Nucleus accumbens (tissue), 56 donors: ENCODE measurements around the gene POU3F1.

ENCODE experiments used
- DNase-seq, 56 donors: peaks; one replicate each; lab custom pipeline; 2025; lab: John Stamatoyannopoulos, UW

The POU3F1 gene

DNA sequence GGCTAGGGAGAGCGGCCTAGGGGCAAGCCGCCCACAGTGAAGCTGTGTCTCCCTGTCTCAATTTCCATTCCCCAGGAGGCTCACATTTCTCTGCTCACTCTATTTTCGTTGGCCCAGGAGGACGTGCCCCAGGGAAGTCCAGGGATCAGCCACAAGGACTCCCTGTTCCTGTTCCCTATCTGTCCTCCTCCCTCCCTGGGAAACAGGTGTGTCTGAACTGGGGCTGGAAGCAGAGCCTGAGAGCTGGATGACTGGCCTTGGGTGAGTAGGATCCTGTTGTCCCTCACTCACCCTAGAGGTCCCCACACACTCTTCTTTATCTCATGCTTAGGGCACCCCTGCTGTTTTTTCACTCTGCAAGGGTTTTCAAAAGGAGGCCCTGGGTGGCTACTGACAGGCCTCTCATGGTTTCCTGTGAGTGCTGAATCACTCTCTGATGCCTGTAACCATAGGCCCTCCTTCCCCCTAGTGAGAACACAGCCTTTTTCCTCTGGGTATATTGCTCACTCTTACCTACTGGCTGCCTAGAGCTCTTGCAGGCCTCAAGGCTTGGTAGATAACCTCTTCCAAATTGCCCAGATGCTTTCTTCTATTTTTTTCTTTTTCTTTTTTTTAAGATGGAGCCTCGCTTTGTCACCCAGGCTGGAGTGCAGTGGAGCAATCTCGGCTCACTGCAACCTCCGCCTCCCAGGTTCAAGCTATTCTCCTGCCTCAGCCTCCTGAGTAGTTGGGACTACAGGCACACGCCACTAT lies 37.3 kb downstream of the POU3F1 start:
- DNase-seq = no peak

DNA sequence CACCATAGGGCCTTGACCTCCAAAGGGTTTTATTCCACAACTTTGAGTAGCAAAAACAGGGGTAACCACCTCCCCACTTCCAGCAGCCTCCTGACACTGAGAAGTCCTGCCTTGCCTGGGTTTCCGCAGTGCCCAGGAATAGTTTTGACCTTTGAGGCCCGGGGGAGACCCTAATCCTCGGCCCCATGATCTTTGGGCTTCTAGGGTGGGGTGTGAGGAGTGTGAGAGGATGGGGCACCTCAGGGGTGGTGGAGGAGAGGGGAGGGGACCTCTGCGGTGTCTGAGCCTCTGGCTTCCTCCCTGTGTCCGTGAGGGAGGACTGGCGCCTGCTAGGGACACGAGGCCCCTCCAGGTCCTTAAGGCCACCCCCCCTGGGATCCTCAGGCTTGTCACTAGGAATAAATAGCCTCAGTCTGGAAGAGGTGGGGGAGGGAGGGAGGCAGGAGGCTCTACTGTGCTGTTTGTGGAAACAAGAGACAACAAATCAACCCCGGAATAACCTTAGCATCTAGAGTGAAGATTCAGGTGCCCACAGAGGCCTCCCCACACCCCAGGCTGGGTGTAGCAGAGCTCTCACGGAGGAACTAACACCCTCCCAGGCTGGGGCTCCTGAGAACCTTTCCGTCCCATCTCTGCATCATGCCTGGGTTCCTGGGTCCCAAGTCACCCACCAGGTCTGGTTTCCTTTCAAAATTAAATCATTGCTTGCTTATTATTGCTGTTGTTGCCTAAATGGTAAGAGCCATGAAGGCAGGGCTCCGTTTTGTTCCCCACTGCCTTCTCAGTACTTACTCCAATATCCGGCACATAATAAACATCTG lies 40.4 kb downstream of the POU3F1 start:
- DNase-seq = no peak

DNA sequence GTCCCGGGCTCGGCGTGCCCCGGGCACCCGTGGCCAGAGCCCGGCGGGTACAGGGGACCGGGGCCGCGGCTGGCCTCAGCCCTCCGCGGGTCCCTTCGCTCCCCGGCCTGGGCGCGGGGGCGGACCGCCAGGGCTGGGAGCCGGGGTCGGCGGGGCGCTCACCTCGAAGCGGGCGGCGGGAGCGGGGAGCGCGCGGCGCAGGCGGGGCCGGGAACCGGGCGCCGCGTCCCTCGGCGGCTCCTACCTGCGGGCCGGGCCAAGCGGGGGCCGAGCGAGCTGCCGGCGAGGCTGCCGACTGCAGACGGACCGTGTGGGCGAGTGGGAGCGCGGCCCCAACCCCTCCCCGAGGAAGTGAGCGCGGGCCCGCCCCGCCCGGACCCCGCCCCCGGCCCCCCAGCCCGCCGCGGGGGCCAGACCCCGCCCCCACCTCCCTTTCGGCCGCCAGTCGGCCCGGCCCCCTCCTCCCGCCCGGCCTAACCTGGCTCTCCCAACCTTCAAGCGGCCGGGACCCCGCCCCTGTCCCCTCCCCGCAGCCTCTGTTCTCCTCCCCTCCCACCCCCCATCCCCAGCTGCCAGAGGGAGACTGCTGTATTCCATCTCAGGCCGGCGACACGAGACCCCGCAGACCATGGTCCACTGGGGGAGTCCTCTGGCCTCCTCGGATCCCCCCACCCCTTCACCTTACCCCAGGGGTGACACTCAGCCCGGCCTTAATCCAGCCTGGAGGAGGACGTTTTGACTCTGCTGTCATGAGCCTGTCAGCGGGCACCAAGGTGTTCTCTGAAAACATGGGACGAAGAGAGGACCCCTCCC lies 41.2 kb downstream of the POU3F1 start, which contains the start of gene FHL3:
FHL3 (minus strand) TSS at position 320 of the 813 bp plus-strand sequence. CDS start 6,102 bp downstream, outside the sequence.
- peak in 6 of 56 donors; percentile 13 to 42 (median 20) for DNase-seq

DNA sequence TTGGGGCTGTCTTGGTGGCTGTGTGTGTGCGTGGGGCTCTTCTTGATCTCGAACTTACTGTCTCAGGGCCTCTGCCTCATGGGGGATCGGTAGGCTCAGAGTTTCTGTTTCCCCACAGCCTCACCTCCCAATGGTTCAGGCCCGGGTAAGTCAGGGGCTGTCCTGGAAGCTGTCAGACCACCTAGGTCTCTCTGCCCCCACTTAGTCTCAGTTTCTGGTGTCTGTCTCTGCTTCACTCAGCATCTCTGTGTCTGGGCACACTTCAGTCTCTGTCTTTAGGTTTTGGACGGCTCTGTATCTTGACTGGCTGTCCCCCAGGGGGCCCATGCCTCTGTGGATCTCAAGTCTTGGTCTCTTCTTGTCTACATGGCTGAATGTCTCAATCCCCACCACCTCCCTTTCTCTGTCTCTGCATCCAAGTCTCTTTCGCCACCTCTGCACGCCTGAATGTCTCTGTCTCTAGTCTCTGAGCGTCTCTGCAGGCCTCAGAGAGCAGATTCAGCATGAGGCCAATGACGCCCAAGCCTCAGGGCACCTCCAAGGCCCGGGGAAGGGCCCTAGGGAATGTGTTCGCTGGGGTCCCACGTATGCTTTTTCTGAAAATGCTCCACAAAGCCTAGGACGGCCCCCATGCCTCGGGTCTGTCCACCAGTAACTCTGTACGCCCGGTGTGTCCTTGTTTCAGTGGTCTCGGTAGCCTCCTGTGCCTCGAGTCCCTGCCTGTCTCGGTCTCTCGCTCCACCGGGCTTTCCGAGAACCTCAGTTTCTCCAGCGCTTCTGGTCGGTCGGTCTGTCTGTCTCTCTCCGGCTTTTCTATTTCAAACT lies 42.1 kb downstream of the POU3F1 start:
- no peak for DNase-seq

DNA sequence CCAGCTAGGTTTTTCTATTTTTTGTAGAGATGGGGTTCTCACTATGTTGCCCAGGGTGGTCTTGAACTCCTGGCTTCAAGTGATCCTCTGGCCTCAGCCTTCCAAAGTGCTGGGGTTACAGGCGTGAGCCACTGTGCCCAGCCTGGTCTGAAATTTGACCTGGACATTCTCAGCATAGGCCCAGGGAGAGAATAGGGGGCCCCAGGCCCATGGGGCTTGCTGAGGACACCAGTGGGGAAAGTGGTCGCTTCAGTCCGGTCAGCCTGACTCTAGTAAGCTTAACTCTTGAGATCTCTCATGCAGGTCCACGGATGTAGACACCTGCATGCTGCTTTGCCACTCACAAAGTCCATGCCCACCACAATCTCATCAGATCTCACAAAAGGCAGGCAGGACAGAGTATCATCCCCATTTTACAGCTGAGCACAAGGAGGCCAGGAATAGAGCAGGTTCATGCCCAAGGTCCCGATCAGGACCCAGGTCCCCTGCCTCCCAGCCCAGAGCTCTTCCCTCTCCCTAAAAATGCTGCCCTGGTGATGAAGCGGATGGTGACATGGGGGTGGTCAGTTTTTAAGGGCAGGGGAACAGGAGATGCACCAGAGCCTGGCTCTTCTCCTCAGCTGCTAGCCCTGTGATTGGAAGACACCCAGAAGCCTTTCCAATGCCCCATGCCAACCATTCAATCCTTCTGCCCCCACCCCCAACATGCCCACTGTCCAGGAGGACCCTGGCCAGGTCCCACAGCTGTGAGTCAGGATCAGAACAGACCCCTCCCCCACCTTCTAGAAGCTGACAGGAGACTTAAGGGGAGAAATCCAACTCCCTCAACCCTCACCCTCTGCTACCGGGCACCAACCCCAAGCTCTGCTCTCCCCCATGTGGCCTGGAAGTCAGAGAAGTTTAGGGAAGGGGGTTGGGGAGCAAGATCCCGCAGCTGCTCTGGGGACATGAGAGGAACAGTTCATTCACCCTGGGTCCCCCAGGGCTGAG lies 43.0 kb downstream of the POU3F1 start:
- DNase-seq = peak in 9 of 56 donors; percentile 23 to 54 (median 28)

DNA sequence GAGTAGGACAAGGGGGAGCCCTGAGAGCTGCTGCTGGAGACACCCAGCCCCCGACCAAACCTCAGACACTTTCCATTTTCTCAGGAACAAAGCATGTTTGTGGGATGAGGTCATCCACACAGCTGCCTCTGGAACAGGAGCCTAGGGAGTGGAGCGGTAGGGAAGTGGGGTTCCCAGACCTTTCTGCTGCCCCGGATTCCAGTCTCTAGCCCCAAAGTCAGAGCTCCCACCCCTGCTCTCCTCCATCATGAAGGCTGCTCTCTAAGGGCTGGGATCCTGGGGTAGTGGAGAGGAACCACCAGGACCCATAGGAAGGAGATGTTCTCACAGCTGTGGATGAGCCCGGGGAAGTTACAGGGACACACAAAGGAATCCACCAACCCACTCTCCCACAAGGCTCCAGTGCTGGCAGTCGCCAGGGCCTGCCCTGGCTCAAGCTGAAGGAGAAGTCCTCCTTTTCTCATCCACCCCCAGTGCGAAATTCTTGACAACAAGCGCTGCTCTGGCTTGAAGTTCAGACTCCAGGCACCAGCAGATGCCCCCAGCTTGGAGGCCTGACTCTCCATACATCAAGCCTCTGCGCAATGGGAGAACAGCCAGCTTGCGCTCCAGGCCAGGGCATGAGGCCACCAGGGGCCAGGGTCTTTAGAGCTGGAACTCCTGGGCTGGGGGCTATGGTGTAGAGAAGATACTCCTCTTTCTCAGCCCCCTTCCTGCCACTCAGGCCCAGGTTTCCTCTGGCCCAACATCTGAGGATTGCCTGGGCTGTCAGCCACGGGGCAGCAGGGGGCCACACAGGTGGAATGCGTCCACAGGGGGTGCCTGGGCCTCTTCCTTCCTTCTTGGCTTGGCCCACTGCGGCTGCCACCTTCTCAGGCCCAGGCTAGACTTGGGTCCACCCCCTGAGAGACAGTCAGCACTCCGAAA lies 45.8 kb downstream of the POU3F1 start:
- peak in 1 of 56 donors; percentile 23 for DNase-seq

DNA sequence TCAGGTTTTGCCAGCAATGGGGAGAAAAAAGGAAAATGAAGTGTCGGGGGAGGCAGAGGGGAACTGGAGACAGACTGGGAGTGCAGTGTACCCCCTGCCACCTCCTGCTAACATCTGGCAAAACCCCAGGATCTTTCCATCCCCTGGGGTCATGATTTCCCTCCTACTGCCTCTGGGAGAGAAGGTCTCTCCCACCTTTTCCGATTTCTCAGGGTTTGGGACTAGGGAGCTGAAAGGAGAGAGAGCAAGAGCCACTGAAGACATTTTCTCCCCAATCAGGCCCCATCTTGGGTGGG lies 46.4 kb downstream of the POU3F1 start:
- DNase-seq = no peak

DNA sequence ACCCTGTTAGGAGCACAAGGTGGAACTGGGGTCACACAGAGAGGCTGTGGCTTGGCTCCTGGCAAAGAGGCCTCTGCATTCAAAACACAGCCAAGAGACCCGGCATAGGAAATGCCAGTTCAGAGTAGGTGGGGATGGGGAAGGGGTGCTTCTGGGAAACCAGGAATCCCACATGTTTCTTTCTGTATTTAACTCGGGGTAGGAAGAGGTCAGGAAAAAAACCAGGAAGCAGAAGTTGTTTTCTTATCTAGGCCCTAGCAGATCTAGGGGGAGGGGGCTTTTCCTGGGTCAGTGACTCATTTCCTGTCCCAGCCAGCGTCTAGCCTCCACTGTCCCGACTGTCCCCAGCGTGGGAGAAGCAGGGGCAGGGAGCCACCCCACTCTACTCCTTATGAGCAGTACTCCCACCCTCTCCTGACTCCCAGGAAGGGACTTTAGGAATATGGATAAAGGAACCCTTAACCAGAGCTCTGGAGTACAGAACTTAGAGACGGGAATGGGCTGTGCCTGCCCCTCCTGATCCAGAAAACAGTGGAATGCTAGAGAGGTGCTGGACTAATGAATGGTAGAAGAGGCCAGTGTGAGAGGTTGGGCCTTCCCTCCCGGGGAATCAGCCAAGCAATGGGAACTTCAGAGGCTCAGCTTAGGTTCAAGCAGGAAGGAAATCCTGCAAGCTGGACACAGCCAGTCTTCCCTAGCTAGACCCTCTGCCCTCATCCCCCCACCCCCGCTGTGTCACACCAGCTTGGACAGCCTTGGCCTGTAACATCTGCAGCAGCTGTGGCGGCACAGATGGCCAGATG lies 47.0 kb downstream of the POU3F1 start:
- DNase-seq = peak in 3 of 56 donors; percentile 9 to 22 (median 13)

DNA sequence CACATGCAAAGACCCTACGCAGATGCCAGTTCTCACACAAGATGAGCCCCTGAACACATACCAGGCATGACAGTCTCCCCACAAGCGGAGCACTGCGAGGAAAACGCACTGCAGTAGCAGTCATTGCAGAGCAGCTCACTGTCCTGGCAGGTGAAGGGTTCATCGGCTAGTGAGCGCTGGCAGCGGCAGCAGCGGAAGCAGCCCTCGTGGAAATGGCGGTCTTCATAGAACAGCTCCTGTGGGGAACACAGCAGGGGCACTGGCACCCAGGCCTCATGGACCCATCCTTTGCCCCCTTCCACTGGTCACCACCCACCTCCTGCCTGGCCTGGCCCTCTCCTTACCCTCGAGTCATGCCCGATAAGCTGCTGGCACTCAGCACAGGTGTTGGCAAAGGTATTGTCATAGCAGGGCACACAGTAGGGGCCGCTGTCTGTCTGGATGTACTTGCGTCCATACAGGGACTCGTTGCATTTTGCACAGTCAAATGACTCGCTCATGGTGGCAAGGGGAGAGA lies 47.6 kb downstream of the POU3F1 start:
- DNase-seq = no peak

DNA sequence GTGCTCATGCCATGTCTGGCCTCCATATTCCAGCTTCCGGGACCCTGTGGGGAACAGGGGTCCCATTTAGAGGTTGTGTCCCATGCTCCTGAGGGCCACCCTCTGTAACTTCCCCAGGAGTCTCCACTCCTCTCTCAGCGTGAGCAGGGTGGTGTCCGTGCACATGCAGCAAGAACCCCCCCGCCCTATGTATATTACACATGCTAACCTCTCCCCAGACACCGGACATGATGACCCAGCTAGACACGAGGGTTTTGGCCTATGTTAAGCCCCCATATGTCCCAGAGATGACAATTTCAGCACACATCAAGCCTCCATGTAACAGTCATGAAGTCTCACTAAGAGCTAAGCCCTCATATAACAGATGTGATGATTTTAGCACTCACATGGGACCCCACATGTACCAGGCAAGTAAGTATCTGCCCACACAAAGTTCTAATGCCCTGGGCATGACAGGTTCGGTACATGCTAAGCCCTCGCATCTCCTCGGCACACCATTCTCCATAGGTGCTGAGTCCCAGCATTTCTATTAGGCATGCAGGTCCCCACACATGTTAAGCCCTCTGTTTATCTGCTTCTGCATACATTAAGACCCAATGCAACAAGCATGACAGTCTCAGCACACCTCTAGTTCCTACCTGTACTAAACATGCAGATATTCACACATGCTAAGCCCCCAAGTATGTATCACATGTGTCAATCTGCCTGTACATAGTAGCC lies 48.3 kb downstream of the POU3F1 start:
- DNase-seq = no peak

DNA sequence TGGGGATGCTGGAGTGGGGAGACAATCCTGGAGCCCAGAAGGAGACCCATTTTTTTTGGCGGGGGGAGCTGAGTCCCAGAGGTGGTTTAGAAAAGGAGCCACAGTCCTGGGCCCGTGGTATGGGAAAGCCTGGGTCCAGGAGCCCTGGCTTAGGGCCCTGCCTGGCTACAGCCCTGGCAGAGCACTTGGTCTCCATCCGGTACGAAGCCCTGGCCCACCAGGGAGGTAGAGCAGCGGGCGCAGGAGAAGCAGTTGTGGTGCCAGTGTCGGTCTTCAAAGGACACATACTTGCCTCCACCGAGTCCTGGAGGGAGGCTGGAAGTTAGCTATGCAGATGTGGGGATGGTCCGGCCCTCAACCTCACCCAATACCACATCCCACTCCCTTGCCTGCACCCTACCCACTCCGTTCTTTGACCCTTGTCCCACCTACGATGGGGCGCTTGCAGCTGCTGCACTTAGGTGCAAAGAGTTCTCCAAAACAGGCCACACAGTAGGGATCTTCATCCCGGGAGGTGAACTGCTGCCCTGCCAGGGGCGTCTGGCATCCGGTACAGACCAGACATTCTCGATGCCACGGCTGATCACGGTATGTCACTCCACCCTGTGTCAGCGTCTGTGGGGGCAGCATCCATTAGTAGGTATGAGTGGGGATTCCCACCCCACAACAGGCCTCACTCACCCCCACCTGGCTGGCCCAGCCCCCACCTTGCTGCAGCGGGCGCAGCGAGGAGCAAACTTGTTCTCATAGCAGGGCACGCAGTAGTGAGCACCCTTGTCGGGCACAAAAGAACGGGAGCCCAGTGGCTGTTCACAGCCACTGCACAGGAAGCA lies 49.1 kb downstream of the POU3F1 start:
- no peak for DNase-seq

DNA sequence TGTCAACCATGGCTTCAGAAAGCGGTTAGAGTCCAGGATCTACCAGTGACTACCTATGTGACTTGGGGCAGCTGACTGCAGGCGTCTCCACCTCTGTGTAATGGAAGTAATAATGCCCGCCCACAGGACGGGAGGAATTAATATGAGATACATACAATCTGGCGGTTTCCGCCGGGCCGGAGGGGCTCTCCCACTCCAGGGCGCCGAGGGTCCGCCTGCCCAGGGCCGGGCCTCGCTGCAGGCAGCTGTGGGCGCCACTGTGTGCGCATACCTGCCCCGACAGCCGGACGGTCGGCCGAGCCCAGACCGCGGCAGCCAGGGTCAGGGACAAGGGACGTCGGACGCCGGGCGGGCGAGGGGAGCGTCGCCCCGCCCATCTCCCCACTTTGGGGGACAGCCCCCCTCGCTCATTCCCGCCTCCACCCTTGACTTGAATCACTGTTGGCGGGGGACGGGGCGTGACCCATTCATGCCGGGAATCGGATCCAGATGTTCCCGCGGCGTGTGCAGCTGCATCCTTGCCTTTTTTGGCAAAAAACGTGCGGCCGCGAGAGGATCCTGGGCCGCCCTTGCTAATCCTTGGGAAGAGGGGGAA lies 50.7 kb downstream of the POU3F1 start:
- DNase-seq = peak in 8 of 56 donors; percentile 18 to 72 (median 41)

DNA sequence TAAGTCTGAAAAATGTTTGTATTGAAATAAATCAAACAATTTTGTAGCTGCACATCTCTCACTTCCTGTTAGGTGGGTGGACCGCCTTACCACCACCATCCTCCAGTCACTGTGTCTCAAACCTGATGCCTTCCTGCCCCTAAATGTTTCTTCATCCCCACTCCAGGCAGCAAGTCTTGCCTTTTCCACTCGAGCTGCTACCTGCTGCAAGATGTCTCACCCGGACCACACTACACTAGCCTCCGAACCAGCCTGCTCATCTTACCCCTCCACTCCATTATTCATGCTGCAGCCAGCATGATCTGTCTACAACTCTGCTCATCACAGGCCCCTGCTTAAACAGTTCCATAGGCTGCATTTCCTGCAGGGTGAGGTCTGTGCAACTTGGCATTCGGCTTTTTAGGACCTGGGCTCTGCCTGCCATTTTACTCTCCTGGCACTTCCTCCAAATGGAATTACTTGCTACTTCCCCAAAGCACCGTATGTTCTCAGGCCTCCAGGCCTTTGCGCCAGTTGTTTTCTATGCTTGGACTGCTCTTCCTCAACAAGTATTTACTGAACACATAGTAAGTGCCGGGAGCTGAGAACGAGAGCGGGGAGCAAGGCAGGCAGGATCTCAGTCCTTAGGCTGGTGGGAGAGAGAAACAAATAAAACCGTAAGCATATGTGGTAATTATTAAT lies 51.6 kb downstream of the POU3F1 start:
- DNase-seq = no peak
